HepG2 (cell line): ENCODE results near the gene CCDC86. TPM values are rescaled to one million over a fixed set of nuclear protein-coding genes. Genes with fewer than 3 reads are reported as not detected.

ENCODE experiments used
- AGO2 ChIP-seq: fragments of 200-400 bp; formaldehyde crosslinking; optimal IDR thresholded peaks from 2 replicates; pipeline ENCODE3; 2017; ENCODE audit warnings: mild to moderate bottlenecking, low read depth, low read length, moderate library complexity
- ELF1 ChIP-seq: sonication (generic); formaldehyde crosslinking; IDR thresholded peaks from 2 replicates; pipeline ENCODE4 v1.4.0; 2020; ENCODE audit warnings: missing genetic modification reagents
- GABPB1 ChIP-seq: IDR thresholded peaks from 2 replicates; pipeline ENCODE4 v1.6.1; 2016; ENCODE audit warnings: mild to moderate bottlenecking, missing genetic modification reagents, moderate library complexity, missing compliant biosample characterization
- GMEB1 ChIP-seq: sonication (generic); formaldehyde crosslinking; IDR thresholded peaks from 2 replicates; pipeline ENCODE4 v1.5.1; 2020; ENCODE audit warnings: missing genetic modification reagents, mild to moderate bottlenecking, borderline replicate concordance
- KDM5A ChIP-seq: fragments of 200-600 bp; sonication (generic); IDR thresholded peaks from 2 replicates; pipeline ENCODE4 v1.7.0; 2018; ENCODE audit warnings: antibody characterized with exemption, mild to moderate bottlenecking, low read length, borderline replicate concordance
- KLF13 ChIP-seq: sonication (generic); formaldehyde crosslinking; IDR thresholded peaks from 2 replicates; pipeline ENCODE4 v1.4.0; 2020; ENCODE audit warnings: mild to moderate bottlenecking, missing genetic modification reagents
- MAZ ChIP-seq, 2 experiments: sonication (generic) in 1 of 2; formaldehyde crosslinking in 1 of 2; IDR thresholded peaks; 2 replicates each; pipeline versions ENCODE4 v1.5.0 to v1.6.1; 2012 to 2020; ENCODE audit warnings: low read depth in 2 of 2, mild to moderate bottlenecking in 2 of 2, borderline replicate concordance in 1 of 2, improper control_type of control experiment in 1 of 2, low read length in 1 of 2, missing genetic modification reagents in 1 of 2, moderate library complexity in 1 of 2
- MIER2 ChIP-seq: IDR thresholded peaks from 2 replicates; pipeline ENCODE4 v1.6.1; 2016; ENCODE audit warnings: missing biosample characterization, missing genetic modification reagents
- NONO ChIP-seq, 2 experiments: fragments of 450-650 bp in 1 of 2; sonication (generic) in 1 of 2; formaldehyde crosslinking in 1 of 2; IDR thresholded peaks in 1 of 2; conservative IDR thresholded peaks in 1 of 2; 2 replicates each; pipeline versions ENCODE4 v1.6.1 to v1.8.0; 2017 to 2022; ENCODE audit warnings: mild to moderate bottlenecking in 1 of 2, missing genetic modification reagents in 1 of 2, moderate library complexity in 1 of 2
- POLR2G ChIP-seq: fragments of 200-400 bp; formaldehyde crosslinking; IDR thresholded peaks from 2 replicates; pipeline ENCODE4 v1.6.1; 2018; ENCODE audit warnings: mild to moderate bottlenecking, low read depth, low read length, moderate library complexity
- RFX5 ChIP-seq: IDR thresholded peaks from 2 replicates; pipeline ENCODE4 v1.6.1; 2011; ENCODE audit warnings: low read depth, low read length, improper control_type of control experiment
- RXRA ChIP-seq: sonication (generic); formaldehyde crosslinking; IDR thresholded peaks from 2 replicates; pipeline ENCODE4 v1.5.1; 2020; ENCODE audit warnings: missing genetic modification reagents
- SMC3 ChIP-seq: IDR thresholded peaks from 2 replicates; pipeline ENCODE4 v1.6.1; 2011; ENCODE audit warnings: low read length, improper control_type of control experiment
- SNAPC2 ChIP-seq: sonication (generic); formaldehyde crosslinking; IDR thresholded peaks from 2 replicates; pipeline ENCODE4 v1.8.1; 2022; ENCODE audit warnings: mild to moderate bottlenecking, missing genetic modification reagents
- SOX5 ChIP-seq: IDR thresholded peaks from 2 replicates; pipeline ENCODE4 v1.6.1; 2016; ENCODE audit warnings: borderline replicate concordance
- SRSF4 ChIP-seq: fragments of 200-400 bp; formaldehyde crosslinking; IDR thresholded peaks from one replicate; pipeline ENCODE4 v1.6.1; 2018; ENCODE audit warnings: mild to moderate bottlenecking, low read depth, low read length, moderate library complexity; ENCODE audit not compliant: poor library complexity, severe bottlenecking
- SRSF9 ChIP-seq: fragments of 200-400 bp; formaldehyde crosslinking; IDR thresholded peaks from 2 replicates; pipeline ENCODE4 v1.6.1; 2018; ENCODE audit warnings: borderline replicate concordance, mild to moderate bottlenecking, low read depth, low read length; ENCODE audit not compliant: insufficient read depth, poor library complexity, severe bottlenecking
- U2AF2 ChIP-seq: fragments of 200-400 bp; formaldehyde crosslinking; IDR thresholded peaks from 2 replicates; pipeline ENCODE4 v1.6.1; 2017; ENCODE audit warnings: low read depth, mild to moderate bottlenecking, low read length
- YEATS4 ChIP-seq: sonication (generic); formaldehyde crosslinking; IDR thresholded peaks from 2 replicates; pipeline ENCODE4 v1.4.0; 2020; ENCODE audit warnings: missing genetic modification reagents, borderline replicate concordance
- ZBTB1 ChIP-seq: sonication (generic); formaldehyde crosslinking; IDR thresholded peaks from 2 replicates; pipeline ENCODE4 v1.4.0; 2020; ENCODE audit warnings: missing genetic modification reagents, borderline replicate concordance
- ZNF232 ChIP-seq: sonication (generic); formaldehyde crosslinking; IDR thresholded peaks from 2 replicates; pipeline ENCODE4 v1.4.0; 2020; ENCODE audit warnings: missing genetic modification reagents, borderline replicate concordance
- ZNF264 ChIP-seq: sonication (generic); formaldehyde crosslinking; IDR thresholded peaks from 2 replicates; pipeline ENCODE4 v1.4.0; 2020; ENCODE audit warnings: missing genetic modification reagents
- ZNF430 ChIP-seq: sonication (generic); formaldehyde crosslinking; IDR thresholded peaks from 2 replicates; pipeline ENCODE4 v1.9.0; 2021; ENCODE audit warnings: mild to moderate bottlenecking, missing genetic modification reagents
- ZNF550 ChIP-seq: sonication (generic); formaldehyde crosslinking; IDR thresholded peaks from 2 replicates; pipeline ENCODE4 v1.4.0; 2020; ENCODE audit warnings: mild to moderate bottlenecking, missing genetic modification reagents, borderline replicate concordance
- ZNF577 ChIP-seq: sonication (generic); formaldehyde crosslinking; IDR thresholded peaks from 2 replicates; pipeline ENCODE4 v1.4.0; 2020; ENCODE audit warnings: mild to moderate bottlenecking, low read depth, missing genetic modification reagents, borderline replicate concordance
- ZNF615 ChIP-seq: sonication (generic); formaldehyde crosslinking; IDR thresholded peaks from 2 replicates; pipeline ENCODE4 v1.5.0; 2020; ENCODE audit warnings: mild to moderate bottlenecking, missing genetic modification reagents, borderline replicate concordance
- ZNF674 ChIP-seq: sonication (generic); formaldehyde crosslinking; IDR thresholded peaks from 2 replicates; pipeline ENCODE4 v1.5.0; 2020; ENCODE audit warnings: low read depth, mild to moderate bottlenecking, missing genetic modification reagents
- ZNF678 ChIP-seq: sonication (generic); formaldehyde crosslinking; IDR thresholded peaks from 2 replicates; pipeline ENCODE4 v1.4.0; 2020; ENCODE audit warnings: mild to moderate bottlenecking, missing genetic modification reagents
- ZNF768 ChIP-seq: sonication (generic); formaldehyde crosslinking; IDR thresholded peaks from 2 replicates; pipeline ENCODE4 v1.4.0; 2020; ENCODE audit warnings: missing genetic modification reagents
- ZSCAN25 ChIP-seq: sonication (generic); formaldehyde crosslinking; IDR thresholded peaks from 2 replicates; pipeline ENCODE4 v1.8.0; 2022; ENCODE audit warnings: mild to moderate bottlenecking, missing genetic modification reagents
- polyA plus RNA-seq, 8 experiments: library from polyadenylated mRNA; depleted of rRNA in 3 of 8; stranded (reverse) in 7 of 8; unstranded in 1 of 8; fragments of >200 nt; fragmentation: Illumina TruSeq in 4 of 8; extraction: Trizol in 4 of 8; gene quantifications; 2 replicates each; pipeline versions ENCODE4 v1.2.1 to v1.2.3, GENCODE V29; 2011 to 2016; ENCODE audit warnings: low read depth in 4 of 8, missing spikeins in 1 of 8, mixed read lengths in 1 of 8; ENCODE audit not compliant: insufficient read depth in 1 of 8
- total RNA-seq, 5 experiments: library from RNA; depleted of rRNA; stranded (reverse); fragments of >200 nt; fragmentation: Illumina TruSeq; extraction: Trizol; gene quantifications; 2 replicates each; pipeline ENCODE4 v1.2.3, GENCODE V29; 2016; ENCODE audit warnings: low read depth in 1 of 5
- TF ChIP-seq, protein P1 (sequence below): sonication (generic); formaldehyde crosslinking; IDR thresholded peaks from 2 replicates; pipeline ENCODE4 v1.4.0; 2020; ENCODE audit warnings: missing genetic modification reagents

The CCDC86 gene
- total and polyA plus RNA-seq, 2 of the 13 experiments (the other 11 are each of a cell fraction or from before 2014, with no cell fraction given): 33.8 to 37.6 TPM

GRCh38 chr11:60844870-60845221 is 2.9 kb downstream of the CCDC86 start (continued):
- TF ChIP-seq POLR2G (no peak; the same call in 1 of the 2 replicates), ZNF430 (CRISPR knock-in tag) (no peak), ZSCAN25 (no peak), SNAPC2 (no peak), ZNF678 (CRISPR knock-in tag) (no peak), ZBTB1 (CRISPR knock-in tag) (no peak), SRSF9 (no peak), ZNF674 (CRISPR knock-in tag) (no peak), MIER2 (CRISPR knock-in tag) (no peak), KLF13 (CRISPR knock-in tag) (no peak), ZNF232 (no peak), SRSF4 (no peak), AGO2 (no peak), KDM5A (no peak; the same call in 1 of the 2 replicates), ELF1 (no peak), NONO (IDR thresholded peaks at IDR 0.05) (no peak), NONO (CRISPR knock-in tag; conservative IDR thresholded peaks at IDR 0.05) (no peak), GABPB1 (CRISPR knock-in tag) (no peak), ZNF768 (no peak), YEATS4 (no peak), SOX5 (peak; percentile 97), ZNF264 (CRISPR knock-in tag) (no peak), MAZ (IDR thresholded peaks at IDR 0.05; ENCODE audit: borderline replicate concordance, low read depth, low read length) (no peak), MAZ (CRISPR knock-in tag; IDR thresholded peaks at IDR 0.05; ENCODE audit: low read depth) (no peak), ZNF550 (CRISPR knock-in tag) (no peak), RXRA (no peak; the same call in 1 of the 2 replicates), RFX5 (no peak), ZNF577 (no peak), GMEB1 (no peak), ZNF615 (CRISPR knock-in tag) (no peak), U2AF2 (no peak), SMC3 (peak; percentile 17; the same call in 1 of the 2 replicates)
- TF ChIP-seq, protein P1, sequence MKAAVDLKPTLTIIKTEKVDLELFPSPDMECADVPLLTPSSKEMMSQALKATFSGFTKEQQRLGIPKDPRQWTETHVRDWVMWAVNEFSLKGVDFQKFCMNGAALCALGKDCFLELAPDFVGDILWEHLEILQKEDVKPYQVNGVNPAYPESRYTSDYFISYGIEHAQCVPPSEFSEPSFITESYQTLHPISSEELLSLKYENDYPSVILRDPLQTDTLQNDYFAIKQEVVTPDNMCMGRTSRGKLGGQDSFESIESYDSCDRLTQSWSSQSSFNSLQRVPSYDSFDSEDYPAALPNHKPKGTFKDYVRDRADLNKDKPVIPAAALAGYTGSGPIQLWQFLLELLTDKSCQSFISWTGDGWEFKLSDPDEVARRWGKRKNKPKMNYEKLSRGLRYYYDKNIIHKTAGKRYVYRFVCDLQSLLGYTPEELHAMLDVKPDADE: no peak
